HCT116 (cell line): ENCODE results near the gene EFCAB7.

Source experiments
- EZH2 ChIP-seq: fragments of 200-600 bp; sonication (generic); IDR thresholded peaks from 2 replicates; pipeline ENCODE4 v1.6.1; 2017; ENCODE audit warnings: antibody characterized with exemption, mixed run types
- EZH2phosphoT487 ChIP-seq: fragments of 200-600 bp; IDR thresholded peaks from 2 replicates; pipeline ENCODE4 v1.6.1; 2018; ENCODE audit warnings: antibody characterized with exemption, borderline replicate concordance
- FOSL1 ChIP-seq: IDR thresholded peaks from 2 replicates; pipeline ENCODE4 v1.6.1; 2012; ENCODE audit warnings: low read depth
- JUND ChIP-seq: IDR thresholded peaks from 2 replicates; pipeline ENCODE4 v1.6.1; 2012
- POLR2A ChIP-seq: IDR thresholded peaks from 2 replicates; pipeline ENCODE4 v1.7.0; 2011; ENCODE audit warnings: borderline replicate concordance; ENCODE audit not compliant: insufficient read depth, insufficient read length; ENCODE audit errors: extremely low read depth
- POLR2AphosphoS5 ChIP-seq: IDR thresholded peaks from 2 replicates; pipeline ENCODE4 v1.6.1; 2011; ENCODE audit warnings: mild to moderate bottlenecking, low read depth, low read length, moderate library complexity
- SIN3A ChIP-seq: IDR thresholded peaks from 2 replicates; pipeline ENCODE4 v1.6.1; 2012; ENCODE audit warnings: low read depth
- TCF7L2 ChIP-seq: IDR thresholded peaks from 2 replicates; pipeline ENCODE4 v1.7.0; 2011; ENCODE audit warnings: borderline replicate concordance, inconsistent platforms; ENCODE audit not compliant: insufficient read depth, insufficient read length; ENCODE audit errors: extremely low read depth
- YY1 ChIP-seq: IDR thresholded peaks from 2 replicates; pipeline ENCODE4 v1.6.1; 2011; ENCODE audit warnings: low read length, low read depth, moderate library complexity, mild to moderate bottlenecking; ENCODE audit not compliant: insufficient replicate concordance; ENCODE audit errors: extremely low read depth
- TF ChIP-seq, protein P1 (sequence below), 3 experiments: fragments of 200-600 bp in 1 of 3; sonication (generic) in 1 of 3; IDR thresholded peaks in 2 of 3; conservative IDR thresholded peaks in 1 of 3; 2 replicates each; pipeline ENCODE4 v1.5.1; 2012 to 2017; ENCODE audit warnings: low read depth in 2 of 3, low read length in 2 of 3, antibody characterized with exemption in 1 of 3, borderline replicate concordance in 1 of 3, control low read depth in 1 of 3, mild to moderate bottlenecking in 1 of 3, mixed read lengths in 1 of 3, mixed run types in 1 of 3, moderate library complexity in 1 of 3; ENCODE audit not compliant: insufficient read depth in 1 of 3
- TF ChIP-seq, protein P2 (sequence below): IDR thresholded peaks from 2 replicates; pipeline ENCODE4 v1.6.1; 2012; ENCODE audit warnings: low read depth

DNA sequence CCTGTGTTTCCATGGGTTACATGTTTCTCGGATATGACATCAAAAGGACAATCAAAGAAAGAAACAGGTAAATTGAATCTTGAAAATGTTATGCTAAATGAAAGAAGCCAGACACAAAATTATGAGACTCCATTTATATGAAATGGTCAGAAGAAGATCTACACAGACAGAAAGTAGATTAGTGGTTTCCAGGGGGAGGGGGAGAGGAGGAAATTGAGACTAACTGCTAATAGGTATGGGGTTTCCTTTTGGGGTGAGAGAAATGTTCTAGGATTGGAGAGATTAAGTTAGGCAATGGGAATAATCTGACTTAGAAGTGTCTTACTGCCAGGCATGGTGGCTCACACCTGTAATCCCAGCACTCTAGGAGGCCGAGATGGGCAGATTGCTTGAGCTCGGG lies 22.1 kb upstream of the EFCAB7 start:
- TF ChIP-seq, protein P1, sequence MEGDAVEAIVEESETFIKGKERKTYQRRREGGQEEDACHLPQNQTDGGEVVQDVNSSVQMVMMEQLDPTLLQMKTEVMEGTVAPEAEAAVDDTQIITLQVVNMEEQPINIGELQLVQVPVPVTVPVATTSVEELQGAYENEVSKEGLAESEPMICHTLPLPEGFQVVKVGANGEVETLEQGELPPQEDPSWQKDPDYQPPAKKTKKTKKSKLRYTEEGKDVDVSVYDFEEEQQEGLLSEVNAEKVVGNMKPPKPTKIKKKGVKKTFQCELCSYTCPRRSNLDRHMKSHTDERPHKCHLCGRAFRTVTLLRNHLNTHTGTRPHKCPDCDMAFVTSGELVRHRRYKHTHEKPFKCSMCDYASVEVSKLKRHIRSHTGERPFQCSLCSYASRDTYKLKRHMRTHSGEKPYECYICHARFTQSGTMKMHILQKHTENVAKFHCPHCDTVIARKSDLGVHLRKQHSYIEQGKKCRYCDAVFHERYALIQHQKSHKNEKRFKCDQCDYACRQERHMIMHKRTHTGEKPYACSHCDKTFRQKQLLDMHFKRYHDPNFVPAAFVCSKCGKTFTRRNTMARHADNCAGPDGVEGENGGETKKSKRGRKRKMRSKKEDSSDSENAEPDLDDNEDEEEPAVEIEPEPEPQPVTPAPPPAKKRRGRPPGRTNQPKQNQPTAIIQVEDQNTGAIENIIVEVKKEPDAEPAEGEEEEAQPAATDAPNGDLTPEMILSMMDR (IDR thresholded peaks at IDR 0.05 in 2 of 3, conservative IDR thresholded peaks at IDR 0.05 in 1 of 3; ENCODE audit: borderline replicate concordance in 1 of 3, insufficient read depth in 1 of 3, low read depth in 2 of 3, low read length in 2 of 3): no peak
- TF ChIP-seq, protein P2, sequence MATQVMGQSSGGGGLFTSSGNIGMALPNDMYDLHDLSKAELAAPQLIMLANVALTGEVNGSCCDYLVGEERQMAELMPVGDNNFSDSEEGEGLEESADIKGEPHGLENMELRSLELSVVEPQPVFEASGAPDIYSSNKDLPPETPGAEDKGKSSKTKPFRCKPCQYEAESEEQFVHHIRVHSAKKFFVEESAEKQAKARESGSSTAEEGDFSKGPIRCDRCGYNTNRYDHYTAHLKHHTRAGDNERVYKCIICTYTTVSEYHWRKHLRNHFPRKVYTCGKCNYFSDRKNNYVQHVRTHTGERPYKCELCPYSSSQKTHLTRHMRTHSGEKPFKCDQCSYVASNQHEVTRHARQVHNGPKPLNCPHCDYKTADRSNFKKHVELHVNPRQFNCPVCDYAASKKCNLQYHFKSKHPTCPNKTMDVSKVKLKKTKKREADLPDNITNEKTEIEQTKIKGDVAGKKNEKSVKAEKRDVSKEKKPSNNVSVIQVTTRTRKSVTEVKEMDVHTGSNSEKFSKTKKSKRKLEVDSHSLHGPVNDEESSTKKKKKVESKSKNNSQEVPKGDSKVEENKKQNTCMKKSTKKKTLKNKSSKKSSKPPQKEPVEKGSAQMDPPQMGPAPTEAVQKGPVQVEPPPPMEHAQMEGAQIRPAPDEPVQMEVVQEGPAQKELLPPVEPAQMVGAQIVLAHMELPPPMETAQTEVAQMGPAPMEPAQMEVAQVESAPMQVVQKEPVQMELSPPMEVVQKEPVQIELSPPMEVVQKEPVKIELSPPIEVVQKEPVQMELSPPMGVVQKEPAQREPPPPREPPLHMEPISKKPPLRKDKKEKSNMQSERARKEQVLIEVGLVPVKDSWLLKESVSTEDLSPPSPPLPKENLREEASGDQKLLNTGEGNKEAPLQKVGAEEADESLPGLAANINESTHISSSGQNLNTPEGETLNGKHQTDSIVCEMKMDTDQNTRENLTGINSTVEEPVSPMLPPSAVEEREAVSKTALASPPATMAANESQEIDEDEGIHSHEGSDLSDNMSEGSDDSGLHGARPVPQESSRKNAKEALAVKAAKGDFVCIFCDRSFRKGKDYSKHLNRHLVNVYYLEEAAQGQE: no peak
- TF ChIP-seq FOSL1 (no peak), TCF7L2 (no peak), POLR2AphosphoS5 (no peak), POLR2A (no peak), EZH2 (no peak), YY1 (no peak), SIN3A (no peak), JUND (no peak), EZH2phosphoT487 (no peak)
